ENCODE data around the gene PXYLP1. TPM values are rescaled to one million over a fixed set of nuclear protein-coding genes. Genes with fewer than 3 reads are reported as not detected.

PXYLP1 gene
- total RNA-seq, 2 experiments from 2014 or later, result 3.6 to 4.2 TPM

DNA sequence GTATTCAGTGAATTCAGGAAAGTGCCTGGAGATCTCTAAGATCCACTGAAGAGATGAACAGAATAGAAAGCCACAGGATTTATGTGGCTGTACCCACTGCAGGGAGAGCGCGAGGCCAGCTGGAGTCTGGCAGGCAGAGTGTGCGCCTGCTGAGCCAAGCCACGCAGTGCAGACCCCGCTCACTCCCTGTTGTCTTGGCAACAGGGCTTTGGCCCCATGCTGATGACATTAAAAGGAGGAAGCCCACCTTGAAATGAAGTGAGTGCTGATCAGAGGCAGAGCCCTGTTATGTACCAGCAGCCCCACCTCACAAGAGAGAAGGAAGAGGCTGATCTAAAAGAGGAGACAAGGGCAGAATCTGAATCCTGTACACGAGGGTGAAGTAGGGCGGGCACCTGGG lies 36.7 kb downstream of the PXYLP1 start:
- no peaks in the 10 kb centered on the region for H3K9me2 ChIP-seq (ENCODE audit: insufficient read depth, low read length)
- no peak overlapping the region for H3K27ac ChIP-seq (ENCODE audit: low read depth, low read length, poor library complexity, severe bottlenecking)
- no peak for TF ChIP-seq EZH2phosphoT487 (IDR thresholded peaks at IDR 0.05; ENCODE audit: borderline replicate concordance, low read depth, low read length)
- TF ChIP-seq, protein P1, sequence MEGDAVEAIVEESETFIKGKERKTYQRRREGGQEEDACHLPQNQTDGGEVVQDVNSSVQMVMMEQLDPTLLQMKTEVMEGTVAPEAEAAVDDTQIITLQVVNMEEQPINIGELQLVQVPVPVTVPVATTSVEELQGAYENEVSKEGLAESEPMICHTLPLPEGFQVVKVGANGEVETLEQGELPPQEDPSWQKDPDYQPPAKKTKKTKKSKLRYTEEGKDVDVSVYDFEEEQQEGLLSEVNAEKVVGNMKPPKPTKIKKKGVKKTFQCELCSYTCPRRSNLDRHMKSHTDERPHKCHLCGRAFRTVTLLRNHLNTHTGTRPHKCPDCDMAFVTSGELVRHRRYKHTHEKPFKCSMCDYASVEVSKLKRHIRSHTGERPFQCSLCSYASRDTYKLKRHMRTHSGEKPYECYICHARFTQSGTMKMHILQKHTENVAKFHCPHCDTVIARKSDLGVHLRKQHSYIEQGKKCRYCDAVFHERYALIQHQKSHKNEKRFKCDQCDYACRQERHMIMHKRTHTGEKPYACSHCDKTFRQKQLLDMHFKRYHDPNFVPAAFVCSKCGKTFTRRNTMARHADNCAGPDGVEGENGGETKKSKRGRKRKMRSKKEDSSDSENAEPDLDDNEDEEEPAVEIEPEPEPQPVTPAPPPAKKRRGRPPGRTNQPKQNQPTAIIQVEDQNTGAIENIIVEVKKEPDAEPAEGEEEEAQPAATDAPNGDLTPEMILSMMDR (conservative IDR thresholded peaks at IDR 0.05; ENCODE audit: low read length), result no peak
- no peaks in the 10 kb centered on the region for H3K9me3 ChIP-seq (ENCODE audit: low read length)
- CTCF ChIA-PET (ENCODE audit: unreplicated experiment), result no interaction called here
- no peaks in the 10 kb centered on the region for H3K79me2 ChIP-seq (ENCODE audit: insufficient read depth, low read depth, low read length)
- no peak overlapping the region for H3K4me2 ChIP-seq (ENCODE audit: low read length)
- no peaks in the 10 kb centered on the region for H3K4me1 ChIP-seq (ENCODE audit: insufficient read depth, low read length, poor library complexity, severe bottlenecking)
- POLR2A ChIA-PET, result interaction anchor here (0.7 kb wide), 1 partner anchor 32 kb away, joined by 3 read pairs; no protein-coding TSS in a partner anchor
- H2AFZ ChIP-seq (ENCODE audit: low read length), result no peak overlapping the region
- H4K20me1 ChIP-seq (ENCODE audit: insufficient read depth, low read length), result no peaks in the 10 kb centered on the region
- BruUV-seq (replicated peaks), result no TSS peak
- H3K36me3 ChIP-seq (ENCODE audit: insufficient read depth, low read length), result no peaks in the 10 kb centered on the region
- DNase-seq (ENCODE audit: low spot score), result no peak
- intact Hi-C loops (cut with micrococcal nuclease; ENCODE audit: unreplicated experiment), result no loop called here
- no peak overlapping the region for H3K4me3 ChIP-seq (ENCODE audit: low read depth, low read length, poor library complexity, severe bottlenecking)

DNA sequence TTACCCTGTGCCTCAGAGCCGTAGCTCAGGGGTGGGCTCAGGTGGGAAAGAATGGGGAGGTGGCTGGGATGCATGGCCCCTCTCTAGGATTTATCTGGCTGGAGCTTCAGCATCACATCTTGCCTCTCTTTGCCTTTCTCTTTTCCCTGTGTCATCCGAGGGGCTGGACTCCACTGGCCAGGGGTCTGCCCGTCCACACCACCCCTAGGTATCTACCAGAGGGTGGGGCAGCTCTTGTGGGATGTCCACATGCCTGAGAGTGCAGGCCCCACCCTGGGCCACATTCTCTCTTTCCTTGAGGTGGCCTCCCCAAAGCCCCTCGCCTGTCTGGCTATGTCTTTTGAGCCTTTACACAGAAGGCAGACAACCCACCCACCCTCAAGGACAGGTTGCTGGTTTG lies 37.2 kb downstream of the PXYLP1 start:
- H3K9me2 ChIP-seq (ENCODE audit: insufficient read depth, low read length), result no peaks in the 10 kb centered on the region
- CTCF ChIA-PET (ENCODE audit: unreplicated experiment), result no interaction called here
- no peaks in the 10 kb centered on the region for H3K36me3 ChIP-seq (ENCODE audit: insufficient read depth, low read length)
- no TSS peak for BruUV-seq (replicated peaks)
- POLR2A ChIA-PET, result interaction anchor here (0.7 kb wide), 1 partner anchor 32 kb away, joined by 3 read pairs; no protein-coding TSS in a partner anchor
- no peak for DNase-seq (ENCODE audit: low spot score)
- H3K4me3 ChIP-seq (ENCODE audit: low read depth, low read length, poor library complexity, severe bottlenecking), result no peak overlapping the region
- no peak for TF ChIP-seq EZH2phosphoT487 (IDR thresholded peaks at IDR 0.05; ENCODE audit: borderline replicate concordance, low read depth, low read length)
- TF ChIP-seq, protein P1 (conservative IDR thresholded peaks at IDR 0.05; ENCODE audit: low read length), result no peak
- H3K27ac ChIP-seq (ENCODE audit: low read depth, low read length, poor library complexity, severe bottlenecking), result no peak overlapping the region
- H3K9me3 ChIP-seq (ENCODE audit: low read length), result no peaks in the 10 kb centered on the region
- intact Hi-C loops (cut with micrococcal nuclease; ENCODE audit: unreplicated experiment), result no loop called here
- no peak overlapping the region for H3K4me2 ChIP-seq (ENCODE audit: low read length)
- H4K20me1 ChIP-seq (ENCODE audit: insufficient read depth, low read length), result no peaks in the 10 kb centered on the region
- no peaks in the 10 kb centered on the region for H3K79me2 ChIP-seq (ENCODE audit: insufficient read depth, low read depth, low read length)
- no peaks in the 10 kb centered on the region for H3K4me1 ChIP-seq (ENCODE audit: insufficient read depth, low read length, poor library complexity, severe bottlenecking)
- H2AFZ ChIP-seq (ENCODE audit: low read length), result no peak overlapping the region

DNA sequence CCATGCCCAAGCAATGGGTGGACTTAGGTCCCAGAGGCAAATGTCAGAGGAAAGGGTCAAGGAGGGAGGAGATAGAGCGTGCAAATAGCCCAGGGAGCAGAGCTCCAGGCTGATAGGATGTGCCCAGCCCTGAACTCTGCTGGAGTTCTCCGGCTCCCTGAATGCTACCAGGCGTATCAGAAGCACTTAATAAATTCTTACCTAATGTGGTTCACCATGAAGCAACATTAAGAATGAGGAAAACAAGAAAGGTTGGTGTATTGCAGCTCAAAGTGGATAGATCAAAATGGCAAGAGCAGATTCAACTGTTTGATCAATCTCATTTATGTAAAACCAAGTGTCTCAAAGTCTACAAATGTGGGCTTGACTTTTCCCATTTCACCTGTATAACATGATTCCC lies 38.3 kb downstream of the PXYLP1 start:
- Histone ChIP-seq H3K9me3 (ENCODE audit: low read length) (no peaks in the 10 kb centered on the region), H3K9me2 (ENCODE audit: insufficient read depth, low read length) (no peaks in the 10 kb centered on the region), H3K4me3 (ENCODE audit: low read depth, low read length, poor library complexity, severe bottlenecking) (no peak overlapping the region), H4K20me1 (ENCODE audit: insufficient read depth, low read length) (no peaks in the 10 kb centered on the region), H3K4me1 (ENCODE audit: insufficient read depth, low read length, poor library complexity, severe bottlenecking) (no peaks in the 10 kb centered on the region), H3K27ac (ENCODE audit: low read depth, low read length, poor library complexity, severe bottlenecking) (no peak overlapping the region), H2AFZ (ENCODE audit: low read length) (no peak overlapping the region), H3K4me2 (ENCODE audit: low read length) (no peak overlapping the region), H3K79me2 (ENCODE audit: insufficient read depth, low read depth, low read length) (no peaks in the 10 kb centered on the region), H3K36me3 (ENCODE audit: insufficient read depth, low read length) (no peaks in the 10 kb centered on the region)
- BruUV-seq (replicated peaks), result no TSS peak
- DNase-seq (ENCODE audit: low spot score), result no peak
- ChIA-PET CTCF (ENCODE audit: unreplicated experiment) (no interaction called here), POLR2A (interaction anchor here (0.7 kb wide), 1 partner anchor 153 kb away, joined by 3 read pairs; no protein-coding TSS in a partner anchor)
- TF ChIP-seq, protein P1 (conservative IDR thresholded peaks at IDR 0.05; ENCODE audit: low read length), result no peak
- no peak for TF ChIP-seq EZH2phosphoT487 (IDR thresholded peaks at IDR 0.05; ENCODE audit: borderline replicate concordance, low read depth, low read length)
- intact Hi-C loops (cut with micrococcal nuclease; ENCODE audit: unreplicated experiment), result no loop called here

Measured in OCI-LY7 (cell line).